Measurements from ENCODE around the gene CCDC150.

The CCDC150 gene

DNA sequence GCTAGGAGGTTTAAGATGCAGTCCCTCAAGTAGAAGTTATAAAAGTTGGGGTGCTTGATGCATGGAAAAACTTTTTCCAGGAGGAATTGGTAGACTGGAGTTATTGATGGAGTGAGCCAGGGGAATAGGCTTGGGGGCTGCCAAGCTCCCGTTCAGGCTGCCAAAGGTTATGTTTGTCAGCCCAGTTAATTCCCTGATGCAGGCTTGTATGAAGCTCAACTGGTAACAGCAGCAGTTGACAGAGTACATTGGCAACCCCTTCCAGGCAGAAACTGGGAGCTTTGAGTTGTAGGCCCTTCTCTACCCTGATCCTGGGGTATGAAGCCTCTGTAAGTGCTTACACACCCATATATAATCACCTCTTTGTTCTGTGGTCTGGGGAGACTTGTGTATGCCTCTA, 16.2 kb downstream of the CCDC150 start:
- TF ChIP-seq ZFX (IDR thresholded peaks at IDR 0.05) = no peak
- TF ChIP-seq, protein P1, sequence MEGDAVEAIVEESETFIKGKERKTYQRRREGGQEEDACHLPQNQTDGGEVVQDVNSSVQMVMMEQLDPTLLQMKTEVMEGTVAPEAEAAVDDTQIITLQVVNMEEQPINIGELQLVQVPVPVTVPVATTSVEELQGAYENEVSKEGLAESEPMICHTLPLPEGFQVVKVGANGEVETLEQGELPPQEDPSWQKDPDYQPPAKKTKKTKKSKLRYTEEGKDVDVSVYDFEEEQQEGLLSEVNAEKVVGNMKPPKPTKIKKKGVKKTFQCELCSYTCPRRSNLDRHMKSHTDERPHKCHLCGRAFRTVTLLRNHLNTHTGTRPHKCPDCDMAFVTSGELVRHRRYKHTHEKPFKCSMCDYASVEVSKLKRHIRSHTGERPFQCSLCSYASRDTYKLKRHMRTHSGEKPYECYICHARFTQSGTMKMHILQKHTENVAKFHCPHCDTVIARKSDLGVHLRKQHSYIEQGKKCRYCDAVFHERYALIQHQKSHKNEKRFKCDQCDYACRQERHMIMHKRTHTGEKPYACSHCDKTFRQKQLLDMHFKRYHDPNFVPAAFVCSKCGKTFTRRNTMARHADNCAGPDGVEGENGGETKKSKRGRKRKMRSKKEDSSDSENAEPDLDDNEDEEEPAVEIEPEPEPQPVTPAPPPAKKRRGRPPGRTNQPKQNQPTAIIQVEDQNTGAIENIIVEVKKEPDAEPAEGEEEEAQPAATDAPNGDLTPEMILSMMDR (conservative IDR thresholded peaks at IDR 0.05) = no peak
- no peak overlapping the region for H3K27ac ChIP-seq

DNA sequence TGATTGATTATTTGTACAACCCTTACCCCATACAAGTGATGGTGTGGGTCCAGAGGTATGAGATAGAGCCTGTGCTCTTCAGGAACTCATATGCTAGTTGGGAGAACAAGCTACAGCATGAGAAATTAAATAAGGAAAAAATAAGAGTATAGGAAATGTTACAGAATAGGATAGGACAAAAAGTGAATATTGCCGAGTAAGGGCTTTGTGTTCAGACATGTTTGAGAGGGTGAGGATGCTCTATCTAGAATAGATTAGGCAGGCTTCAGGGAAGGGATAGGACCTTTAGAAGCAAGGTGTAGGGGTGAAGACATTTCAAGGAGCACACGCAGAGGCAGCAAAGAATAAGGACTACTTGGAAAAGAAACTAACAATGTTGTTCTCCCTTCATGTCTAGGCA, 17.8 kb downstream of the CCDC150 start:
- TF ChIP-seq ZFX (IDR thresholded peaks at IDR 0.05) = no peak
- TF ChIP-seq, protein P1 (conservative IDR thresholded peaks at IDR 0.05) = no peak
- H3K27ac ChIP-seq = no peak overlapping the region

DNA sequence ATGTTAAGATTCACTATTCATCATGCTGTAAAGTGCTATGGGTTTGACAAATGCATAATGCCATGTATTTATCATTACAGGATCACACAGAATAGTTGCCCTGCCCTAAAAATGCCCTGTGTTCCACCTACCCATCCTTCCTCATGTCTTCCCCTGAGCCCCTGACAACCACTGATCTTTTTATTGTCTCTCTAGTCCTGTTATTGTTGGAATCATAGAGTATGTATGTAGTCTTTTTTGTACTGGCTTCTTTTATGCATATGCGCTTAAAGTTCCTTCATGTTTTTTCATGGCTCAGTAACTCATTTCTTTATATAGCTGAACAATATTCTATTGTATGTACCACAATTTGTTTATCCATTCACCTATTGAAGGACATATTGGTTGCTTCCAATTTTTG, 20.3 kb downstream of the CCDC150 start:
- TF ChIP-seq ZFX (IDR thresholded peaks at IDR 0.05) = no peak
- TF ChIP-seq, protein P1 (conservative IDR thresholded peaks at IDR 0.05) = no peak
- no peak overlapping the region for H3K27ac ChIP-seq

GRCh38 chr2:196660244-196660643, 20.7 kb downstream of the CCDC150 start:
- no peak for TF ChIP-seq ZFX (IDR thresholded peaks at IDR 0.05)
- H3K27ac ChIP-seq = no peak overlapping the region

- H3K27ac ChIP-seq = no peak overlapping the region
- TF ChIP-seq, protein P1 (conservative IDR thresholded peaks at IDR 0.05) = no peak
- no peak for TF ChIP-seq ZFX (IDR thresholded peaks at IDR 0.05)
These were observed 30.8 kb downstream of the CCDC150 start for GRCh38 chr2:196670342-196670741.

DNA sequence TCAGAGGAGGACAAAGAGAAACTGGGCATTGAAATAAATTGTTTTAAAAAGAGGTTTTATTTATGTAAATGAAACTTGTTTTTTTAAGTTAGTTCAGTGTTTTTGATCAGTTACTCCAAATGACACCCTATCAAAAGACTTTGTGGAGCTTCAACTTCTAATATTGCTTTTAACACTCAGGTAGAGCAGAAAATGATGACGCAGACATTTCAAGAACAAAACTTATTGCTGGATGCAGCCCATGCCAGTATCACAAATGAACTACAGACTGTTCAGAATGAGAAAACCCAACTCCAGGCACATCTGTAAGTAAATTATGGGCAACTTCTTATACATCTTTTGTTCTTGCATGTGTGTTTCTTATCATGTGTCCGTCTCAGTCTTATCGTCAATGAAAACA, 36.4 kb downstream of the CCDC150 start:
- TF ChIP-seq, protein P1 (conservative IDR thresholded peaks at IDR 0.05) = no peak
- TF ChIP-seq ZFX (IDR thresholded peaks at IDR 0.05) = no peak

GRCh38 chr2:196677404-196677803, 37.9 kb downstream of the CCDC150 start:
- TF ChIP-seq, protein P1 (conservative IDR thresholded peaks at IDR 0.05) = no peak
- no peak for TF ChIP-seq ZFX (IDR thresholded peaks at IDR 0.05)
- no peak overlapping the region for H3K27ac ChIP-seq

More for the DNA sequence above, 36.4 kb downstream of the CCDC150 start:
- no peak overlapping the region for H3K27ac ChIP-seq

DNA sequence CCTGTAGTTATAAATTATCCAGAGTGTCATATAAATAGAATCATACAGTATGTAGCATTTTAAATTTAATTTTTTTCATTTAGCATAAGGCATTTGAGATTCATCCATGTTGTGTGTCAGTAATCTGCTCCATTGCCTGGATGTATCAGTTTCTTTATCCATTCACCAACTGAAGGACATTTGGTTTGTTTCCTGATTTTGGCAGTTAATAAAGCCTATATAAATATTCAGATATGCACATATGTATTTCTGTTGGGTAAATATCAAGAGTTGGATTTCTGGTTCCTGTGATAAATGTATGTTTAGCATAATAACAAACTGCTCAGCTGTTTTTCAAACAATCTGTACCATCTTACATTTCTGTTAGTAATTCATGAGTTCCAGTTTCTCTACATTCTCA, 39.9 kb downstream of the CCDC150 start:
- TF ChIP-seq, protein P1 (conservative IDR thresholded peaks at IDR 0.05) = no peak
- TF ChIP-seq ZFX (IDR thresholded peaks at IDR 0.05) = no peak
- H3K27ac ChIP-seq = no peak overlapping the region

Data from C4-2B (cell line).